H54 (cell line): ENCODE results near the gene NIM1K.
A peak's percentile ranks its signal among the peaks of the same experiment; 100 is the strongest.
"Not testable (repeated sequence)": the region's sequence is repeated elsewhere in the genome, so short reads cannot be mapped to it uniquely, and the experiment has no call there.

ENCODE experiments used
- DNase-seq: peaks from one replicate; pipeline ENCODE4 v3.0.0; 2011; ENCODE audit warnings: low spot score, mixed read lengths; ENCODE audit not compliant: insufficient read length
- FAIRE-seq: peaks from 3 replicates; lab custom pipeline; 2011; peaks lifted over from hg19 to GRCh38; lab: Jason Lieb, UNC
- POLR2A ChIP-seq: IDR thresholded peaks from 2 replicates; pipeline ENCODE4 v1.6.1; 2011; ENCODE audit warnings: low read depth, mild to moderate bottlenecking, low read length

NIM1K gene

GRCh38 chr5:43296835-43297234 is 104.8 kb downstream of the NIM1K start:
- peak; percentile 43 for FAIRE-seq
- no peak for TF ChIP-seq POLR2A
- DNase-seq = no peak

GRCh38 chr5:43298443-43298842 is 106.4 kb downstream of the NIM1K start:
- DNase-seq (no peak), FAIRE-seq (no peak)
- TF ChIP-seq POLR2A = no peak

- peak; percentile 68 for FAIRE-seq
- no peak for DNase-seq
- no peak for TF ChIP-seq POLR2A
Observed at GRCh38 chr5:43300112-43300511, 108.1 kb downstream of the NIM1K start.

GRCh38 chr5:43301653-43302091 is 109.6 kb downstream of the NIM1K start:
- TF ChIP-seq POLR2A = no peak
- DNase-seq = no peak
- FAIRE-seq = peak; percentile 36

GRCh38 chr5:43302481-43302880 is 110.5 kb downstream of the NIM1K start:
- DNase-seq (no peak), FAIRE-seq (peak; percentile 15)
- TF ChIP-seq POLR2A = no peak

GRCh38 chr5:43303242-43303641 is 111.2 kb downstream of the NIM1K start:
- FAIRE-seq (no peak), DNase-seq (no peak)
- TF ChIP-seq POLR2A = no peak

- FAIRE-seq = peak; percentile 65
- no peak for DNase-seq
- TF ChIP-seq POLR2A = no peak
Observed at GRCh38 chr5:43304525-43304924, 112.5 kb downstream of the NIM1K start.

- FAIRE-seq (peak; percentile 86), DNase-seq (peak; percentile 30)
- no peak for TF ChIP-seq POLR2A
Observed at GRCh38 chr5:43305948-43306565, 114.0 kb downstream of the NIM1K start.

- DNase-seq, FAIRE-seq: not testable (repeated sequence)
Observed at GRCh38 chr5:43306954-43307353, 114.9 kb downstream of the NIM1K start.

GRCh38 chr5:43309122-43309521 is 117.1 kb downstream of the NIM1K start:
- FAIRE-seq (no peak), DNase-seq (no peak)

GRCh38 chr5:43309637-43310036 is 117.6 kb downstream of the NIM1K start:
- no peak for DNase-seq
- no peak for TF ChIP-seq POLR2A
- FAIRE-seq = no peak

More at GRCh38 chr5:43309122-43309521, 117.1 kb downstream of the NIM1K start:
- no peak for TF ChIP-seq POLR2A

- no peak for FAIRE-seq
- DNase-seq = no peak
- TF ChIP-seq POLR2A = no peak
Observed at GRCh38 chr5:43312076-43312661, 120.1 kb downstream of the NIM1K start.

GRCh38 chr5:43312699-43313034 is 120.6 kb downstream of the NIM1K start:
- DNase-seq = peak; percentile 12
- no peak for FAIRE-seq
- TF ChIP-seq POLR2A = no peak

- TF ChIP-seq POLR2A = peak; percentile 94
- peak; percentile 98 for FAIRE-seq
Observed at GRCh38 chr5:43313035-43313853, 121.2 kb downstream of the NIM1K start, which contains the start of gene HMGCS1. Gene HMGCS1 (minus strand): TSS chr5:43313412. CDS start chr5:43298965, 14,447 bp downstream.

GRCh38 chr5:43313854-43314457 is 121.9 kb downstream of the NIM1K start:
- no peak for FAIRE-seq
- peak; percentile 9 for DNase-seq
- TF ChIP-seq POLR2A = no peak

More at GRCh38 chr5:43313035-43313853, 121.2 kb downstream of the NIM1K start, which contains the start of gene HMGCS1:
- DNase-seq = peak; percentile 96
